ENCODE measurements around the gene LARP1.
"Not testable (repeated sequence)": the region's sequence is repeated elsewhere in the genome, so short reads cannot be mapped to it uniquely, and the experiment has no call there.

Gene LARP1

GRCh38 chr5:154755361-154756008 lies at the start of gene LARP1:
LARP1 (plus strand) TSS chr5:154755377; CDS start chr5:154755758, 381 bp downstream.
- peak; percentile 61 for DNase-seq

- DNase-seq: no peak
Measured at GRCh38 chr5:154706416-154706815, 48.8 kb upstream of the LARP1 start.

GRCh38 chr5:154707641-154708040 lies 47.5 kb upstream of the LARP1 start:
- no peak for DNase-seq

GRCh38 chr5:154708207-154708606 lies 47.0 kb upstream of the LARP1 start:
- no peak for DNase-seq

GRCh38 chr5:154708846-154709245 lies 46.3 kb upstream of the LARP1 start:
- DNase-seq: no peak

- DNase-seq: no peak
Measured at GRCh38 chr5:154709368-154710305, 45.5 kb upstream of the LARP1 start.

- no peak for DNase-seq
Measured at GRCh38 chr5:154712518-154713437, 42.4 kb upstream of the LARP1 start.

GRCh38 chr5:154713615-154714125 lies 41.5 kb upstream of the LARP1 start:
- DNase-seq: no peak

GRCh38 chr5:154714266-154714986 lies 40.8 kb upstream of the LARP1 start:
- no peak for DNase-seq

GRCh38 chr5:154721481-154722058 lies 33.6 kb upstream of the LARP1 start:
- no peak for DNase-seq

- no peak for DNase-seq
Measured at GRCh38 chr5:154722097-154722496, 33.1 kb upstream of the LARP1 start.

- no peak for DNase-seq
Measured at GRCh38 chr5:154722936-154723335, 32.2 kb upstream of the LARP1 start.

- no peak for DNase-seq
Measured at GRCh38 chr5:154723740-154724505, 31.3 kb upstream of the LARP1 start.

- no peak for DNase-seq
Measured at GRCh38 chr5:154727361-154727760, 27.8 kb upstream of the LARP1 start.

- no peak for DNase-seq
Measured at GRCh38 chr5:154728939-154729588, 26.1 kb upstream of the LARP1 start.

- DNase-seq: no peak
Measured at GRCh38 chr5:154729613-154730012, 25.6 kb upstream of the LARP1 start.

GRCh38 chr5:154730761-154731160 lies 24.4 kb upstream of the LARP1 start:
- not testable (repeated sequence) for DNase-seq

- no peak for DNase-seq
Measured at GRCh38 chr5:154732212-154732611, 23.0 kb upstream of the LARP1 start.

- DNase-seq: no peak
Measured at GRCh38 chr5:154734370-154735248, 20.6 kb upstream of the LARP1 start.
